ENCODE data around the gene GNB1. TPM values are rescaled to one million over a fixed set of nuclear protein-coding genes. Genes with fewer than 3 reads are reported as not detected.

GNB1 gene
- total and polyA plus RNA-seq, 8 donors, result 42.3 to 160 (median 86.8) TPM

DNA sequence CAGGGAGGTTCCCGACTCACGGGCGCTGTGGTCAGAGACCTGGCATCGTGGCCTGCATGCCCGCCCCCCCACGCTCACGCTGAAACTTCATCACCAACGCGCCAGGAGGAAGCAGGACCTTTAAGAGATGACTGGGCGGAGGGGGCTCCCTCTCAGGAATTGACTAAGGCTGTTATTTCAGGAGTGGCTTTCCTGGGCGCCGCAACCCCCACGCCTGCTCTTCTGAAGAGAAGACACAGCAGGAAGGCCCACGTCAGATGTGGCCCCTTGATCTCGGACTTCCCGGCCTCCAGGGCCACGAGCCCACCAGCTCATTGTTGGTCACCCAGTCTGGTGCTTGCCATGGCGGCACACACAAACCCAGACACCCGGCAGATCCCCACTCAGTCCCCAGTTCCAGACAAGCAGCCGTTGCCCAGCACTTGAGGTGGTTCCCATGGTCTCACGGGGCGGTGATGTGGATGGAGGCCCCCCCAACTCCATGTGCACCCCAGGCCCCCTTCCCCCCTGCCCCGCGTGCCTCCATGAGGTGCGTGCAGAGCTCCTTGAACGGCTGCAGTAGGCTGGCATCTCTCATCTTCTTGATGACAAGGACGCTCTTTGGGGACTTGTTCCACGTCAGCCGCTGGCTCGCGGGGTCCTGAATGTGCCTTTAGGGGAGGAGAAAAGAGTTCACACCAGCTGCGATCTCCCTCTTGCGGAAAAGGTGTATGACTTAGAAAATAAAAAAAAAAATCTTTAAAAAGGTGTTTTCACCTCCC, 134.0 kb downstream of the GNB1 start:
- intact Hi-C loops (cut with DNase I), result no loop called here
- FAIRE-seq (no peak), DNase-seq (peak in 1 of 6 donors; percentile 55), ATAC-seq (no peak)
- no peak overlapping the region for H3K4me3 ChIP-seq
- H3K36me3 ChIP-seq, result peaks cover 0 to 34% (median 5%) of the 10 kb centered on the region in 3 donors
- no peaks in the 10 kb centered on the region for H3K27me3 ChIP-seq
- peaks cover 10 to 14% (median 11%) of the 10 kb centered on the region in 3 donors for H3K4me1 ChIP-seq
- no peaks in the 10 kb centered on the region for H3K9me3 ChIP-seq
- 90% methylated on average over 32 to 33 of the region's 33 CpGs for WGBS, 2 donors
- no peak overlapping the region for H3K27ac ChIP-seq
- TF ChIP-seq, protein P1, sequence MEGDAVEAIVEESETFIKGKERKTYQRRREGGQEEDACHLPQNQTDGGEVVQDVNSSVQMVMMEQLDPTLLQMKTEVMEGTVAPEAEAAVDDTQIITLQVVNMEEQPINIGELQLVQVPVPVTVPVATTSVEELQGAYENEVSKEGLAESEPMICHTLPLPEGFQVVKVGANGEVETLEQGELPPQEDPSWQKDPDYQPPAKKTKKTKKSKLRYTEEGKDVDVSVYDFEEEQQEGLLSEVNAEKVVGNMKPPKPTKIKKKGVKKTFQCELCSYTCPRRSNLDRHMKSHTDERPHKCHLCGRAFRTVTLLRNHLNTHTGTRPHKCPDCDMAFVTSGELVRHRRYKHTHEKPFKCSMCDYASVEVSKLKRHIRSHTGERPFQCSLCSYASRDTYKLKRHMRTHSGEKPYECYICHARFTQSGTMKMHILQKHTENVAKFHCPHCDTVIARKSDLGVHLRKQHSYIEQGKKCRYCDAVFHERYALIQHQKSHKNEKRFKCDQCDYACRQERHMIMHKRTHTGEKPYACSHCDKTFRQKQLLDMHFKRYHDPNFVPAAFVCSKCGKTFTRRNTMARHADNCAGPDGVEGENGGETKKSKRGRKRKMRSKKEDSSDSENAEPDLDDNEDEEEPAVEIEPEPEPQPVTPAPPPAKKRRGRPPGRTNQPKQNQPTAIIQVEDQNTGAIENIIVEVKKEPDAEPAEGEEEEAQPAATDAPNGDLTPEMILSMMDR (IDR thresholded peaks at IDR 0.05), result no peak

DNA sequence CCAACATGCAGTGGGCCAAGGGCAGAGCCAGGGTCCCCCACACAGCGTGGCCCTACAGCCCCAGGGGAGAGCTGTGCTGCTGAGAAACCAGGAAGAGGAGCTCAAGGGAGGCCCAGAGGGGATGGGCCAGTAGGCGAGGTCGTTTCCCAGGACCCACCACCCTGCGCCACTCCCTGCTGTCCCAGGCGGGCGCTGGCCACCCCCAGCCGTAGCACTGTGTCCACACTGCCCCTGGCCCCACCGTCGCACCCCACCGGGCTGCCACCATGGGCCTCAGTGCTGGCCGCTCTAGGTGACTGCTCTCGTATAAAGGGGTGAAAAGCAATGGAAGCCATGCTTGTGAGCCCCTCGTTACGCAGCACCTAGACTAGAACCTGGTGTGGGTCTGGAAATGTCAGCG, 135.0 kb downstream of the GNB1 start:
- Histone ChIP-seq H3K9me3 (no peaks in the 10 kb centered on the region), H3K4me1 (peaks cover 10 to 14% (median 11%) of the 10 kb centered on the region in 3 donors), H3K27ac (no peak overlapping the region), H3K36me3 (peaks cover 0 to 28% (median 5%) of the 10 kb centered on the region in 3 donors), H3K4me3 (no peak overlapping the region), H3K27me3 (no peaks in the 10 kb centered on the region)
- TF ChIP-seq, protein P1 (IDR thresholded peaks at IDR 0.05), result no peak
- DNase-seq (peak in 1 of 6 donors; percentile 67), FAIRE-seq (no peak), ATAC-seq (no peak)
- intact Hi-C loops (cut with DNase I), result no loop called here
- WGBS, 2 donors, result 86 to 89% methylated on average over 14 to 15 of the region's 15 CpGs

DNA sequence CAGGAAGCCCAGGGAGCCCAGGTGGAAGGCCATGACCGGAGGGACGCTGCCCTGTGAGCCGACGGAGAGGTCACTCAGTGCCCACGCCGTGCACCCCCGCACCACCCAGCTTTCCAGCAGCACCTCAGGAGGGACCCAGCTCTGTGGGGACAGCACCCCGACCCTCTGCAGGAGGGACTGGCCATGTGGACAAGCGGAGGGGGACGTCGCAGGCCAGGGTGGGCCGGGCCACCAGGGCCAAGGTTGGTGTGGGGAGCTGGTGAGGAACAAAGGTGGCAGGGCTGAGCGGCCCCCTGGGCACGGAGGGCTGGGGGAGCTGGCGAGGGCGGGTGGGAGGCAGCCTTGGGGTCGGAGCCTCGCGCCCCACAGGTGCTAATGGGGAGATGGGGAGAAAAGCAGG, 135.5 kb downstream of the GNB1 start:
- DNase-seq (peak in 1 of 6 donors; percentile 70), FAIRE-seq (no peak), ATAC-seq (no peak)
- TF ChIP-seq, protein P1 (IDR thresholded peaks at IDR 0.05), result no peak
- Histone ChIP-seq H3K36me3 (peaks cover 0 to 28% (median 5%) of the 10 kb centered on the region in 3 donors), H3K27me3 (no peaks in the 10 kb centered on the region), H3K4me1 (peaks cover 10 to 14% (median 11%) of the 10 kb centered on the region in 3 donors), H3K4me3 (no peak overlapping the region), H3K27ac (no peak overlapping the region), H3K9me3 (no peaks in the 10 kb centered on the region)
- intact Hi-C loops (cut with DNase I), result no loop called here
- WGBS, 2 donors, result 88 to 90% methylated on average over 18 to 19 of the region's 19 CpGs

DNA sequence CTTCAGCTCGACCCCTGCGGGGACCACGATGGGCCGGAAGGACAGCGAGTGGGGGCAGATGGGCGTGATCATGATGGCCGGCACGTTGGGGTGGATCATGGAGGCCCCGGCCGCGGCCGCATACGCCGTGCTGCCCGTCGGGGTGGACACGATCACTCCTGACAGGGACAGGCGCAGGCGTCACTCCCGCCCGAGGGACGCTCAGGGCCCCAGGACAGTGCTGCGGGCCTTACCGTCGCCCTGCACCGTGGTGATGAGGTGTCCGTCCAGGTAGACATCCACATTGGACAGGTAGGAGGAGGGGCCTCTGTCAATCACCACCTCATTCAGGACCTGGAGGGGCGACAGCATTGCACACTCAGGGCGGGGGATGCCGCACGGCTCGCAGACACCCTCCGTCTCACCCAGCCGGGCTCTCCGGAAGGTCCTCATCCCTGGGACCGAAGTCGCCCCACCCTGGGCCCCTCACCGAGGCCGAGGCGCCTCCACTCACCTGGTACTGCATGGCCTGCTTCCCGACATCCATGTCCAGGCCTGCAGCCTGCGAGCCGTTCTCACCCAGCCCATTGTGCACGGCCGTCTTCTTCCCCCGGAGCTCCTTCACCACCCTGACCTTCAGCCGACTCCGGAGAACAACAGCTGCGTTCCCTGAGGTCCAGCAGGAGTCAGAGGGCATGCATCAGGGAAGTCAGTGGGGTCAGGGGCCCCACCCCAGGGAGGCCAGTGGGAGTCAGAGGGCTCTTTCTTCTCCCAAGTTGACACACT, 136.7 kb downstream of the GNB1 start:
- no peak for ATAC-seq
- intact Hi-C loops (cut with DNase I), result no loop called here
- H3K4me1 ChIP-seq, result peaks cover 10 to 14% (median 11%) of the 10 kb centered on the region in 3 donors
- no peak overlapping the region for H3K4me3 ChIP-seq
- DNase-seq, result peak in 1 of 6 donors; percentile 56
- TF ChIP-seq, protein P1 (IDR thresholded peaks at IDR 0.05), result no peak
- 93 to 94% methylated on average over 46 to 48 of the region's 49 CpGs for WGBS, 2 donors
- peaks cover 0 to 28% (median 5%) of the 10 kb centered on the region in 3 donors for H3K36me3 ChIP-seq
- H3K27me3 ChIP-seq, result no peaks in the 10 kb centered on the region
- no peaks in the 10 kb centered on the region for H3K9me3 ChIP-seq
- no peak for FAIRE-seq
- H3K27ac ChIP-seq, result no peak overlapping the region

Measured in pancreas (tissue), 10 donors.